Fibroblast of peridontal ligament (primary cell): ENCODE measurements around the gene AKR1C8.
"Not testable (repeated sequence)": the region's sequence is repeated elsewhere in the genome, so short reads cannot be mapped to it uniquely, and the experiment has no call there.

Experiments used
- DNase-seq: peaks from one replicate; pipeline ENCODE4 v3.0.0-alpha.2; 2010; ENCODE audit errors: extremely low read depth

Gene AKR1C8

GRCh38 chr10:5168897-5169420 is 16.0 kb downstream of the AKR1C8 start:
- DNase-seq = no peak

- DNase-seq = peak; percentile 8
Observed at GRCh38 chr10:5165738-5166137, 19.2 kb downstream of the AKR1C8 start.

- no peak for DNase-seq
Observed at GRCh38 chr10:5163487-5163886, 21.5 kb downstream of the AKR1C8 start.

GRCh38 chr10:5159126-5159525 is 25.8 kb downstream of the AKR1C8 start:
- DNase-seq = no peak

GRCh38 chr10:5157501-5157900 is 27.4 kb downstream of the AKR1C8 start:
- DNase-seq = no peak

- no peak for DNase-seq
Observed at GRCh38 chr10:5155951-5156350, 29.0 kb downstream of the AKR1C8 start.

GRCh38 chr10:5151076-5151475 is 33.9 kb downstream of the AKR1C8 start:
- no peak for DNase-seq

- no peak for DNase-seq
Observed at GRCh38 chr10:5148678-5149032, 36.3 kb downstream of the AKR1C8 start.

- DNase-seq = no peak
Observed at GRCh38 chr10:5147981-5148677, 36.8 kb downstream of the AKR1C8 start.

GRCh38 chr10:5147255-5147980 is 37.5 kb downstream of the AKR1C8 start:
- DNase-seq = peak; percentile 1

- no peak for DNase-seq
Observed at GRCh38 chr10:5146920-5147254, 38.1 kb downstream of the AKR1C8 start.

- no peak for DNase-seq
Observed at GRCh38 chr10:5143137-5143536, 41.8 kb downstream of the AKR1C8 start.

GRCh38 chr10:5142199-5142598 is 42.8 kb downstream of the AKR1C8 start:
- no peak for DNase-seq

GRCh38 chr10:5137699-5138098 is 47.3 kb downstream of the AKR1C8 start:
- not testable (repeated sequence) for DNase-seq

GRCh38 chr10:5136468-5137087 is 48.4 kb downstream of the AKR1C8 start:
- no peak for DNase-seq

- DNase-seq = no peak
Observed at GRCh38 chr10:5135581-5135980, 49.4 kb downstream of the AKR1C8 start.

GRCh38 chr10:5125315-5126044 is 59.5 kb downstream of the AKR1C8 start:
- DNase-seq = no peak

GRCh38 chr10:5123886-5124285 is 61.1 kb downstream of the AKR1C8 start:
- DNase-seq = no peak

- not testable (repeated sequence) for DNase-seq
Observed at GRCh38 chr10:5119997-5120396, 65.0 kb downstream of the AKR1C8 start.

GRCh38 chr10:5117026-5117425 is 67.9 kb downstream of the AKR1C8 start:
- no peak for DNase-seq

- no peak for DNase-seq
Observed at GRCh38 chr10:5116621-5117020, 68.3 kb downstream of the AKR1C8 start.

GRCh38 chr10:5109861-5110260 is 75.1 kb downstream of the AKR1C8 start:
- not testable (repeated sequence) for DNase-seq
